Measurements from ENCODE around the gene MCRS1. TPM values are rescaled to one million over a fixed set of nuclear protein-coding genes. Genes with fewer than 3 reads are reported as not detected.

Gene MCRS1
- total and polyA plus RNA-seq, 4 donors: 20.0 to 33.1 (median 26.1) TPM

GRCh38 chr12:49598527-49598926 is 30.6 kb upstream of the MCRS1 start:
- WGBS: 89% methylated on average over 10 of the region's 10 CpGs
- TF ChIP-seq HNF4A (conservative IDR thresholded peaks at IDR 0.05): no peak
- no peak for TF ChIP-seq ATF3 (IDR thresholded peaks at IDR 0.05)
- TF ChIP-seq NR2F2 (IDR thresholded peaks at IDR 0.05): no peak
- TF ChIP-seq HNF4G (IDR thresholded peaks at IDR 0.05): no peak
- Histone ChIP-seq H3K9ac (ENCODE audit: low read depth in 1 of 2, low read length in 2 of 2) (no peak overlapping the region), H3K27ac (ENCODE audit: low read depth in 1 of 2, low read length in 2 of 2) (no peak overlapping the region), H3K4me1 (ENCODE audit: control insufficient read depth in 4 of 4, insufficient read depth in 4 of 4, low read length in 3 of 4) (no peaks in the 10 kb centered on the region), H3K36me3 (ENCODE audit: control insufficient read depth in 4 of 4, insufficient read depth in 3 of 4, low read depth in 1 of 4, low read length in 3 of 4) (peaks cover 0 to 5% (median under 1%) of the 10 kb centered on the region in 4 donors), H3K4me3 (ENCODE audit: low read depth in 1 of 3, low read length in 3 of 3) (no peak overlapping the region), H3K9me3 (ENCODE audit: control insufficient read depth in 4 of 4, low read length in 3 of 4) (no peaks in the 10 kb centered on the region), H3K27me3 (ENCODE audit: control insufficient read depth in 4 of 4, insufficient read depth in 4 of 4, low read length in 3 of 4) (no peaks in the 10 kb centered on the region)
- no peak for DNase-seq (ENCODE audit: low spot score)

GRCh38 chr12:49588721-49589516 is 21.0 kb upstream of the MCRS1 start:
- no peak overlapping the region for H3K4me3 ChIP-seq (ENCODE audit: low read depth in 1 of 3, low read length in 3 of 3)
- TF ChIP-seq FOXA2 (IDR thresholded peaks at IDR 0.05) (no peak), NR2F2 (IDR thresholded peaks at IDR 0.05) (no peak), YY1 (IDR thresholded peaks at IDR 0.05) (no peak), ZBTB33 (IDR thresholded peaks at IDR 0.05) (no peak), SP1 (IDR thresholded peaks at IDR 0.05) (no peak), FOXA1 (IDR thresholded peaks at IDR 0.05) (no peak), JUND (IDR thresholded peaks at IDR 0.05) (no peak), HNF4A (conservative IDR thresholded peaks at IDR 0.05) (no peak), RXRA (IDR thresholded peaks at IDR 0.05) (no peak), CTCF (IDR thresholded peaks at IDR 0.05; ENCODE audit: low read depth, low read length, missing input control) (no peak)
- no peak overlapping the region for H3K27ac ChIP-seq (ENCODE audit: low read depth in 1 of 2, low read length in 2 of 2)
- peaks cover 0 to 2% (median 0%) of the 10 kb centered on the region in 4 donors for H3K36me3 ChIP-seq (ENCODE audit: control insufficient read depth in 4 of 4, insufficient read depth in 3 of 4, low read depth in 1 of 4, low read length in 3 of 4)
- no peaks in the 10 kb centered on the region for H3K27me3 ChIP-seq (ENCODE audit: control insufficient read depth in 4 of 4, insufficient read depth in 4 of 4, low read length in 3 of 4)
- H3K4me1 ChIP-seq (ENCODE audit: control insufficient read depth in 4 of 4, insufficient read depth in 4 of 4, low read length in 3 of 4): no peaks in the 10 kb centered on the region
- no peak for DNase-seq (ENCODE audit: low spot score)
- WGBS: 82% methylated on average over 4 of the region's 4 CpGs
- no peaks in the 10 kb centered on the region for H3K9me3 ChIP-seq (ENCODE audit: control insufficient read depth in 4 of 4, low read length in 3 of 4)
- H3K9ac ChIP-seq (ENCODE audit: low read depth in 1 of 2, low read length in 2 of 2): no peak overlapping the region

GRCh38 chr12:49588281-49588680 is 20.3 kb upstream of the MCRS1 start:
- WGBS: 93% methylated on average over 7 of the region's 7 CpGs
- no peaks in the 10 kb centered on the region for H3K27me3 ChIP-seq (ENCODE audit: control insufficient read depth in 4 of 4, insufficient read depth in 4 of 4, low read length in 3 of 4)
- no peaks in the 10 kb centered on the region for H3K4me1 ChIP-seq (ENCODE audit: control insufficient read depth in 4 of 4, insufficient read depth in 4 of 4, low read length in 3 of 4)
- TF ChIP-seq RXRA (IDR thresholded peaks at IDR 0.05) (no peak), REST (IDR thresholded peaks at IDR 0.05) (no peak), HNF4G (IDR thresholded peaks at IDR 0.05) (no peak), YY1 (IDR thresholded peaks at IDR 0.05) (no peak), ATF3 (IDR thresholded peaks at IDR 0.05) (no peak), ZBTB33 (IDR thresholded peaks at IDR 0.05) (no peak), TAF1 (conservative IDR thresholded peaks at IDR 0.05) (no peak), GABPA (IDR thresholded peaks at IDR 0.05 in 1 of 2, conservative IDR thresholded peaks at IDR 0.05 in 1 of 2) (no peak), RAD21 (IDR thresholded peaks at IDR 0.05) (no peak)
- peaks cover 0 to 2% (median 0%) of the 10 kb centered on the region in 4 donors for H3K36me3 ChIP-seq (ENCODE audit: control insufficient read depth in 4 of 4, insufficient read depth in 3 of 4, low read depth in 1 of 4, low read length in 3 of 4)
- no peak overlapping the region for H3K27ac ChIP-seq (ENCODE audit: low read depth in 1 of 2, low read length in 2 of 2)
- H3K4me3 ChIP-seq (ENCODE audit: low read depth in 1 of 3, low read length in 3 of 3): no peak overlapping the region
- H3K9me3 ChIP-seq (ENCODE audit: control insufficient read depth in 4 of 4, low read length in 3 of 4): no peaks in the 10 kb centered on the region
- DNase-seq (ENCODE audit: low spot score): no peak
- H3K9ac ChIP-seq (ENCODE audit: low read depth in 1 of 2, low read length in 2 of 2): no peak overlapping the region
